Activated CD8-positive, alpha-beta memory T cell treated with anti-CD3 and anti-CD28 coated beads, Interleukin-2, amount 50 U/mL, for 1 hour (primary cell): ENCODE results near the gene EFCAB11.

Experiments
- DNase-seq: peaks from one replicate; pipeline ENCODE4 v3.0.0-alpha.2; 2020; ENCODE audit errors: extremely low read depth

The EFCAB11 gene

DNA sequence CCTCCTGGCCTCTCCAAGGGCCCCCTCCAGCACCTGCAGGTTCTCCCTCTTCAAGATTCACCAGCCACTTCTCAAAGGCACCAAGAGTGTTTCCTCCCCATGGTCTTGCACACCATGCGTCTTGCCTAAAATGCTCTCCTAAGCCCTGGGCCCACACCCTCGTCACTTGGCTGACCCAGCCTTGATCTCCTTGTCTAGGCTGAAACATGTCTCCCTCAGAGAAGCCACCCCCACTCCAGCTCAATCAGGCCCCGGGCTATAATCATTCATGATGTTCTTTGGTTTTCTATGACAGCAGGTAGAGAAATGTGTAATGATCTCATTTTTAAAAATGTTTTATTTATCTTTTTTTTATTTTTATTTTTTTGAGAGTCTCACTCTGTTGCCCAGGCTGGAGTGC is 88.1 kb downstream of the EFCAB11 start:
- no peak for DNase-seq

DNA sequence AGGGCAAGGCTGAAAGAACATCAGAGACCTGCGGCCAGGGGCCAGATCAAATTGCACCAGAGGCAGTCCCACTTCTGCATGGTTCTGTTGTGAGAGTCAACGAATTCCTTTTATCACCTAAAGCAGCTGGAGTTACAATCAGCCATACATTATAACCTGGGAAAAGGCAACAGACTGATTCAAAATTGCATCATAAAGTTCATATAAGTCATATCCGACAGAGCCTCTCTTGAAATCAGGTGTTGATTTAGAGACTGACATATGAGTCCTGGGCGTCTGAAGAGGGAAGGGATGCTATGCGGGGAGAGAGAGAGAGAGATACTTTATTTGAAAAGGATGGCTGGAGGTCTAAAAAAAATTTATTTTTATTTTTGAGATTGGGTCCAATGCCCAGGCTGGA is 89.4 kb downstream of the EFCAB11 start:
- no peak for DNase-seq

DNA sequence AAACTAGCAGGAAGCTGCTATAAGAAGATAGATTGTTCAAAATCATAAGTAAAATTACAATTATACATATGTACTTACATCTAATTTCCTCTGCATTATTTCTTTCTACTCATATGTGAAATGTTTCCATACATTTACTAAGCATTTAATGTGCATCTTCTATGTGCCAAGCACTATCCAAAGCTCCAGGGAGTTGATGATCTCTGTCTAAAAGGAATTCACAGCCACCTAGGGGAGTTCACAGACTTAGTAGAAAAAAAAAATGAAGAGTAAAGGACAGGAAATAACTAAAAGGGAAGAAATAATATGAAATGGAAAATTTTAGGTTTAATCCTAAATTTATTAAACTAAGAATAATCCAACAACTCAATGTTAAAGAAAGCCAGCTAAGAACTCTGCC is 91.7 kb downstream of the EFCAB11 start:
- no peak for DNase-seq

DNA sequence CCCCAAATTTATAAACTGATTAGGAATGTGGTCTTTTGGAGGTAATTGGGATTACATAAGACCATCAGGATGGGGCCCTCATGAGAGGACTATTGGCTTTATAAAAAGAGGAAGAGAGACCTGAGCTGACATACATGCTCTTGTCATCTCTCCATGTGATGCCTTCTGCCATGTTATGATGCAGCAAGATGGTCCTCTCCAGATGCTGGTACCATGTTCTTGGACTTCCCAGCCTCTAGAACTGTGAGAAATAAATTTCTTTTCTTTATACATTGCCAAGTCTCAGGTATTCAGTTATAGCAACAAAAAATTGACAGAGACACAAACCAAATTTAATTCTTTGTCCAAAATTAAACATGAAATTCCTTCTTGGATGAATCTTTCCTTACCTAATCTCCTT is 92.9 kb downstream of the EFCAB11 start:
- no peak for DNase-seq

DNA sequence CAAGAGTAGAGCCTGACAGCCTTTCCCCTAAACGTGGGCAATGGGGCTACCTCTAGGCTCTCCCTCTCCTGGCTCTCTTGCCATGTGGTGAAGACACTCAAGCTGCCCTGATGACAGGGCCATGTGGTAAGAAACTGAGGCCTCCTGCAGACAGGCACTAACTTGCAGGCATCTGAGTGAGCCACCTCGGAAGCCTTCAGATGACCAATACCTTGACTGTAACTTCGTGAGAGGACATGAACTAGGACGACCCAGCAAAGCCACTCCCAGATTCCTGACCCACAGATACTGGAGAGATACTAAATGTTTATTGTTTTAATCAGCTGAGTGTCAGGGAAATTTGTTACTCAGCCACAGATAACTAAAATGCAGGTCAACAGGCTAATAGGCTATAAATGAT is 96.4 kb downstream of the EFCAB11 start:
- no peak for DNase-seq

DNA sequence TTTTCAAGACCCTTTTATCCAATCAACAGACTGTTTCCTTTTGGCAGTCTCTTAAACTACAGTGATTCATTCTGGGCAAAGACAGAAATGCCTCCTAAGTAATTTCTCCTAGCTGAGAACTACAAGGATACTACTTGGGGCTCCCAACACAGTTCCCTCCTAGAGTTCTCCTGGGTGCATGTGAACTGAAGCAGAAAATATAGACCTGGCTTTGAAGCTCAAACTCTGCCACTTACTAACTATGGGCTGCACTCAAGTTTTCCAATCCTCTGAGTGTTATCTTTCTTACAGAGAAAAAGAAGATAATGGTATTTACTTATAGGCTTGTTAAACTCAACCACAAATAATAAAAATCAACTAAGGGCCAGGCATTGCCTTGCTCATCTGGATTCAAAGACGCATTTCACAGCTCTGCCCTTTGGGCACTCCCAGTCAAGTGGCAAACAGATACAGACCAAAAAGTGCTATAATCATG is 97.6 kb downstream of the EFCAB11 start:
- no peak for DNase-seq

DNA sequence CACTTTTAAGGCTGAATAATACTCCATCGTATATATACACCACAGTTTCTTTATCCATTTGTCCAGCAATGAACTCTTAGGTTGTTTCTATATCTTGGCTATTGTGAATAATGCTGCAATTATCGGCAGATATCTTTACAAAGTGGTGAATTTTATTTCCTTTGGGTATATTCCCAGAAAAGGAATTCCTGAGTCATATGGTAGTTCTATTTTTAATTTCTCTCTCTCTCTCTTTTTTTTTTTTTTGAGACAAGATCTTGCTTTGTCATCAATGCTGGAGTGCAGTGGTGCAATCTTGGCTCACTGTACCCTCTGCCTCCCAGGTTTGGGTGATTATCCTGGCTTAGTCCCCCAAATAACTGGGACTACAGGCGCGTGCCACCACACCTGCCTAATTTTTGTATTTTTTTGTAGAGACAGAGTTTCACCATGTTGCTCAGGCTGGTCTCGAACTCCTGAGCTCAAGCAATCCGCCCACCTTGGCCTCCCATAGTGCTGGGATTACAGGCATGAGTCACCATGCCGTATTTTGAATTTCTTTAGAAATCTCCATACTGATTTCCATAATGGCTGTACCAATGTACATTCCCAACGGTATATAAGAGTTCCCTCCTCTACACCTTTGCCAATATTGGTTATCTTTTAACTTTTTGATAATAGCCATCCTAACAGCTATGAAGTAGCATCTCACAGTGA is 98.4 kb downstream of the EFCAB11 start:
- DNase-seq, result no peak

DNA sequence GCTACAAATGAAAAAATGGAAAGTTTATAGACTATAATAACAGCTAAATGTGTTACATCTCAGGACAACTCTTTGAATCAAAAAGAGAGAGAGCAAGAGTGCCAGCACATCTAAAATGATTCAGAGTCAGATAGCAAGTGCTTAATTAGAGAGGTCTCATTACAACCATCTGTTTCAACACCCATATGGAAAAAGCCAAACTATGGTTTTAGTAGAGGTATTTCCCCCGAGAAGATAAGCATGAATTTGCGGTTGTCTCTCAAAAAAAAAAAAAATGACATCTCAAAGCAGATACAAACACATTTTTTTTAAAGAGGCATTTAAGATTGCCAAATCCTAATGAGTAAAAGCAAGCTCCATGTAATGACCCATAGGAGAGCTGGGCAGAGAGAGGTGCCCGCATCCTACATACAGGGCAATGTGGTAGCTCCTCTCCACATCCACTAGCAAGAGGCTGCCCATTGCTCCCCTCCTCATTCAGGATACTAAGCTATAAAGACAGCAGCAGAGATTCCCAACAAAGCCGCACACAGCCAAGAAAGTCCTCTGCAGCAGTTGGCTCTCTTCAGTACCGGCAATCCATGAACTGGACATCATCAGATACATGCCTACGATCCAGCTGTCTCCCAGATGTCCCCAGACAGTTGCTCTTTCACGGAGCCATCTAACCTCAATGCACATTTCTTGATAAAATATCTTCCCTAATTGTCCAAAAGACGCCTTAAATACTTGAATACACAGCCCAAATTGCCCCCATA is 100.4 kb downstream of the EFCAB11 start:
- DNase-seq, result no peak

DNA sequence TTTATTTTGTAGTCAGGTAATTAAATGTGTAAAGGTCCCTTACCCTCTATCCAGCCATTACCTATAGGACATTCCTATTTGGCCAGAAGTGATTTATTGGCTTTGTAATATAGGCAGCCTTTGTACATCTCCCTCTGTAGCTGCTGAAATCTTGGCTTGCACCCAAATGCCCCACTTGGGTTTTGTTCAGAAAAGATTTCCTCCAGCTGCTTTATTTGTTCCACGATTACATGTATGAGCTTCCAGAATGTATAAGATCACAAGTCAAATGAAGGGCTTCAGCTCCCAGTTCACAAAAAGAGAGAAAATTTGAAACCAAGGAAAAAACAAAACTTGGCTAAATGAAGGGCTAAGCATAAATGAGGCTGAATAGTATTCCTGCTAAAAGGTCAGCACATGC is 103.4 kb downstream of the EFCAB11 start:
- no peak for DNase-seq

DNA sequence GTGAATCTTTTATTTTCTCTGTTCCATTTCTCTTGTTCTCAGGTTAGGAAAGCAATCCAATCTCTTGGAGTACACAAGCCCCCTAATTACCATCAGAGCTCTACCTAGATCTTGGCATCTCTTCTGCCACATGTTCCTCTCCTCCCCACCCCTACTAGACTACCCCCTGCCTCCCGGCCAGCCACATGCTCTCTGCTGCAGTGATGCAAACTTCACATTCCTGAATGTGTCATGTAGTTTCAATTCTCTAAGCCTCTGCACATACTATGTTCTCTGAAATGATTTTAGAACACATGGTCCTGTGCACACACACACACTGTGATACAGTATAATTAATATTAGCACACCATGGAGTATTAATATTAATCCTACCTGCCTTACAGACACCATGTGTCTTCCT is 104.6 kb downstream of the EFCAB11 start:
- no peak for DNase-seq

DNA sequence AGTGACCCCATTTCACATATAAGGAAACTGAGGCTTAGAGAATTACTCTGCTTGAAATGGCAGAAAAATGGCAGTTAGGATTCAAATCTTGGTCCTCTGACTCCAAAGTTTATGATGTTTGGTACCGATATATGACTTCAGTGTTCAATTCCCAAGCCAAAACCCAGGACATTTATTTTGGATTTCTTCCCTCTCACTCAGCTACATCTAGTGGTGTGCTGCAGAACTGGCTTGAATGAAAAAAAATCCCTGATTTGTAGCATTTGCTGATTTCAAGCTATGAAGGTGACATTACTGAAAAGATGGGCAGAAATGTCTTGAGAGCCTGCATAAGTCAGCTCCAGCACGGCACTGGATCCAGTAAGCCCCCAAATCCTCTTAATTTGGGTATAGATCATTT is 106.4 kb downstream of the EFCAB11 start:
- no peak for DNase-seq

DNA sequence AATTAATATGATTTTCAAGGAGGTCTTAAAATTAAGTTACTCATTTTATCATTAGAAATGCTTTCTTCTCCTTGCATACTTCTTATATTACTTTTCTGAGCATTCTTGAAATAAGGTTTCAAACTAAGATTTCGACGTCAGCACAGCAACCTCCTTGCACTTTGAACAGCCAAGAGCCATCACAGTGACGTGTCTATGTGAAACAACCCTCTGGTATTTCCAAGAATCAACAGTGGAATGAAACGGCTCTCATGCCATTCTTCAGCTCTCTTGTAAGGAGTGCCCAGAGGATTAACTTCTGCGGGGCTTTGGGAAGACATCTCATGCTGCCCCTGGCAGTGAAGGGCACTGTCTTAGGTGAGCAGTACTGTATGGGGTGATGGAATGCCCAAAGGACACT is 109.2 kb downstream of the EFCAB11 start:
- no peak for DNase-seq

DNA sequence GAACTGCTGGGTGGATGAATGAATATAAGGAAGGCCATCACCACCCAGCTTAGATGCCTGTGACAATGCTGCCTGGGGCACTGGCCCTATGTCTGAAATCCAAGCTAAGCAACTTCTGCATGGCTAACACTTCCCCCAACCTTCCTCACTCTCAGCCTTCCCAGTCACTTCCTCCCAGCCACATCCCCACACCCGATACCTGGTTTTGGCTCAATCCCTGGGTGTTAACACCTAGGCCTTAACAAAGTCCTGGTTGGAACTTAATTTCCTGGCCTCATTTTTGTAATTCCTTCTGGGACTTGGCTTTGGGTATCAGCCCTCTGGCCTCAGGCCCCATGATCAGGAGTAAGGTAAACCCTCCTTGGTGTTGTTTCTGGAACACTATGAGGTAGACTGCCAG is 110.0 kb downstream of the EFCAB11 start:
- no peak for DNase-seq

DNA sequence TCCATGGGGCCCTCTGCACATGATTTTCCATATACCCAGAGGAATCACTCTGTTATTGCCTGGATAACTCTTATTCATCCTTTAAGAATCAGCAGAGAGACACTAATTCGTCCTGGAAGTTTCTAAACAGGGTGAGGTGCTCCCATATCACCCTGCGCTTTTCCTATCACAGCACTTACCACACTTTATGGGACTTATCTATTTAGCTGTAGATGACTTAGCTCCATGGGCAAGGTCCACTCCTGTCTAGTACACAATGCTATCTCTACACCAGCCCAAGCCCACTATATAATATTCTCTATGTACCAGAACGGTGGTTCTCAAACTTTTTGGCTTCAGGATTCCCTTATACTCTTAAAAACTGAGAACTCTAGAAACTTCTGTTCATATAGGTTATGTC is 111.7 kb downstream of the EFCAB11 start:
- DNase-seq, result no peak

DNA sequence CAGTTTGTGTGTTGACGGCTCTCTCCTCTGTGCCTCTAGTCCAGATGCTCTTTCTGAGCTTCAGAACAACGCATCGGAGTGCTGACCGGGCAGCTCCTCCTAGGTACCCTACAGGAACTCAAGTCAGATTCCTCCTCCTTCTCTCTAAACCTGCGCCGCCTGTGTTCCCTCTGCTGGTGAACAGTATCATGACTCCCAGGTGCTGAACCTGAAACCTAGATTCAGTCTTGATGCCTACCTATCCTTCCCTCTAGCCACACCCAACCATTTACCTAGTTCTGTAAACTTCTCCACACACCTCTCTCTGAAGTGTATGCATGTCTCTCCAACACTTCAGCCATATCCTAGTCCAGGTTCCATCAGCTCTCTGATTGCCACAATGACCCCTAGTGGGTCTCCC is 112.7 kb downstream of the EFCAB11 start:
- DNase-seq, result no peak

DNA sequence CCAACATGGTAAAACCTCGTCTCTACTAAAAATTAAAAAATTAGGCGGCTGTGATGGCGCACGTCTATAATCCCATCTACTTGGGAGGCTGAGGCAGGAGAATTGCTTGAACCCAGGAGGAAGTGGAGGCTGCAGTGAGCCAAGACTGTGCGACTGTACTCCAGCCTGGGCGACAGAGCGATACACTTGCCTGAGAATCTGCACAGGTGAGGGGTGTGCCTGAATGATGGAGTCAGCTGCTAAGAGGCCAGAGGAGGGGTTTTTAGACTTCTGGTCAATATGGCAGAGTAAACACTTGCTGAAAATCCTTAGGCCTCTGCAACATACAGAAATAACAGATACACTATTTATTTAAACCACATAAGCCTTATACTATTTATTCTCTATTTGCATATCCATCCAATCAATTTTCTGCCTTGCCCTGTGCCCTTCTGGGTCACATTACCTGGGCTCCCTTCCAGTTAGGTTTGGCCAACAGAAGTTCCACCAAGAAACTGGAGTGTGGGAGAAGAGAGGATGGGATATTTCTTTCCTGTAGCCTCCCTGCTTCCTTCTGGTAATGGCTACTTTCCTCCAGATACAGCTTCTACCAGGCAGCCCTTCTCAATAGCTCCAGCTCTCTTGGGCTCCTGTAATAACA is 117.6 kb downstream of the EFCAB11 start:
- DNase-seq, result no peak

DNA sequence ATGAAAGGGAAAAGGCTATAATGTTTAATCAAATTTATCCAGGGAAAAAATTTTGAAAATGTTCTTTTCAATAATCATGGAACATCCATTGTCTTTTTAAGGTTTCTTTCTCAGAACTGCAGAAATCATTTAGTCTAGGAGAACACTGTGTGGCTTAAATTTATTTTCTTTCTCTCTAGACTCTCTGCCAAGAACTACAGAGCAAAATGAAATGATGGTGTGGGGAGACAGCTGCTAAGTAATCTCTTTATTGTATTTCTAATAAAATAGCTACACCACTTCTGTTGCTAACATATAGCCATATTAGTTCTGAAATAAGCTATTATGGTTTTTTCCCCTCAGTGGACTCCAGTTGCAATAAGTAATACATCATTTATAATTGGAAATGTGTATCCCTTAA is 120.9 kb downstream of the EFCAB11 start:
- no peak for DNase-seq

DNA sequence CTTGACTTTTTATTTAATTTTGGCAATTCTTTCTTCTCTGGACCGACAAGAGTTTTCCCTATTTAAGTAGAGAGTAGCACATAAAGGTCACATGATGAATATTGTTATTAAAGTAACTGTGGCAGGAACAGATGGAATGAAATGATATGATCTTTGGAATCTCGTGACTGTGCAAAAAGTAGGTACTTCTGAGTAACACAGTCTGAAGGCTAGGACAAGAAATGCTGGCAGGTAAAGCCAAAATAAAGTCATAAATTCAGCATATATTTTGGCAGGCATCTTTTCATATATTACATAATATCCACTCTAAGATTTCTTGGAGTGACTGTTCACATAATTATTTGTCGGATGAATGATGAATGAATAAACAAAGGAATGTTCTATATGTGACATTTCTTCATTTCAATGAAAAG is 121.4 kb downstream of the EFCAB11 start:
- DNase-seq, result no peak

DNA sequence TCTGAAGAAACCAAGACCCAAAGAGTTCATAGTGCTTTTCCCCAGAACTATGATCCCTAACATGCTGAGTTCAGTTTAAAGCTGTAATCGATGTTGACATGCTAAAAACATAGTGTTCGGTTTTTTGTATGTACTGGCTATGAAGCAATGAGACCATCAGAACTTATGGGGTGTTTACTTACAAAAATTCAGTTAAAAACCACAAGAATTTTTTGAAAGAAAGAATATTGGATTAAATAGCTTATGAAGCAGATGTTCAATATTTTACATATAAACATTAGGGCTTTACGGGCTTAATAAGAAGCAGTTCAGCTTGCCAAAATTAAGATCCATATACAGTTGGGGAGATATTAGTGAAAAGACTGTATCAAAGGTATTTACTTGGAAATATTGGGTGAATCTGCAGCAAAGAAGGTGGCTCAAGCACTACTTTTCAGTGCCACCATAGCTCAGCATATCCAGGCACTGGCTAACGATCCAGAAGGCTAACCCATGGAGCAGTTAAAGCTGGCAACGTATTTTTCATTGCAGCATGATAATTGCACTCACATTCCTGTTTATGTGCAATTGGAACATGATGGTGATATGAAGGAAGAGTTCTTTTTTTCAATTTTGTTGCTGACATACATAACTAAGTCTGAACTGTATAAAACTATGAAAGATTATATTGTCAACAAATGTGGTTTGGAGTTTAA is 125.9 kb downstream of the EFCAB11 start:
- DNase-seq, result no peak

DNA sequence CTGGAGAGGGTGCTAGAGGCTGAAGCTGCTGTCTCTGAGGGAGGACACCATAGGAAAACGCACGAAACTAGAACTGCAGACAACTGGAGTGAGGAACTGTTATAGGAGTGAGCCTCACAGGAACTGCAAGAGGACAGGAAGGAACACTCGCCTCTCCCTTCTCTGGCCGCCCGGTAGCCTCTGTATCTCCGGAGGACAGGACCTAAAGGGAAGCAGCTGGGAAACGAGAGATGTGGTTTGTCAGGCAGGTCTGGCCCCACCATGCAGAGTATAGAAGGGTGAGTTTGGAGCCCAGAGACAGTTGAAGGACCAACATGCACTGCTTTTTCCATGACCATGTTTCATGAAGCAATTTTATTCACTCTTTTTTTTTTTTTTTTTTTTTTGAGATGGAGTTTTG is 127.3 kb downstream of the EFCAB11 start:
- DNase-seq, result no peak

DNA sequence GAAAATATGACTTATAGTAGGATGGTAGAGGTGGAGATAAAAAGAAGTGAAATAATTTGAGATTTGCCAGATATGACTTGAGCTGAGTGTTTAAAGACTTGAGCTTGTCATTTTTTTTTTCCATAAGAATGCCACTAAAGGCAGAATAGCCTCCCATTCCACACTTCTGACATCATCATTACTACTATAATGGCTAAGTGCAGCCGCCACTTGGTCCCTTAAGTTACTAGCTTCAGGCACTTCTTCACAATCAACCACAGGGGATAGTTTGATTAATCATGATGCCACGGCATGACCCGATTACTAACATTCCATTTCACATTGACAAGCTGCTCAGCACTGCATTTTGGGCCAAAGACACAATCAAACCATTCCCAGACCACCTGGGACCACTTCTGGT is 127.9 kb downstream of the EFCAB11 start:
- no peak for DNase-seq

DNA sequence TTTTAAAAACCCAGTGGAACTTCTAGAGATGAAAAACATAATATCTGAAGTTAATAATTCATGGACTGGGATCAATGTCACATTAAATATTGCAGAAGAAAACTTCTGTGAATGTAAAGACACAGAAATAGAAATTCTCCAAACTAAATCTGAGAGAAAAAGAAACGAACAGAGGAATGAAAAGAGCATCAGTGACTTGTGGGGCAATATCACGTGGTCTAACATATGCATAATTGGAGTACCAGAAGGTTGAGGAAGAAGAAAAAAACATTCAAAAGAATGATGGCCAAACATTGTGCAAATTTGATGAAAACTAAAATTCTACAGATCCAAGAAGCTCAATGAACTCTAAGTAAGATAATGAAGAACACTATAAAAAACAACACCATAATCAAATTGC is 130.8 kb downstream of the EFCAB11 start:
- no peak for DNase-seq
